ENCODE data around the gene PFN3. TPM values are rescaled to one million over a fixed set of nuclear protein-coding genes. Genes with fewer than 3 reads are reported as not detected.

Gene PFN3
- total and polyA plus RNA-seq, 2 of the 13 experiments (the other 11 are each of a cell fraction or from before 2014, with no cell fraction given), result not detected

GRCh38 chr5:177440211-177440989 is 39.9 kb upstream of the PFN3 start (continued):
- TF ChIP-seq, protein P1, sequence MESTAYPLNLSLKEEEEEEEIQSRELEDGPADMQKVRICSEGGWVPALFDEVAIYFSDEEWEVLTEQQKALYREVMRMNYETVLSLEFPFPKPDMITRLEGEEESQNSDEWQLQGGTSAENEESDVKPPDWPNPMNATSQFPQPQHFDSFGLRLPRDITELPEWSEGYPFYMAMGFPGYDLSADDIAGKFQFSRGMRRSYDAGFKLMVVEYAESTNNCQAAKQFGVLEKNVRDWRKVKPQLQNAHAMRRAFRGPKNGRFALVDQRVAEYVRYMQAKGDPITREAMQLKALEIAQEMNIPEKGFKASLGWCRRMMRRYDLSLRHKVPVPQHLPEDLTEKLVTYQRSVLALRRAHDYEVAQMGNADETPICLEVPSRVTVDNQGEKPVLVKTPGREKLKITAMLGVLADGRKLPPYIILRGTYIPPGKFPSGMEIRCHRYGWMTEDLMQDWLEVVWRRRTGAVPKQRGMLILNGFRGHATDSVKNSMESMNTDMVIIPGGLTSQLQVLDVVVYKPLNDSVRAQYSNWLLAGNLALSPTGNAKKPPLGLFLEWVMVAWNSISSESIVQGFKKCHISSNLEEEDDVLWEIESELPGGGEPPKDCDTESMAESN (CRISPR knock-in tag; conservative IDR thresholded peaks at IDR 0.05), result no peak

DNA sequence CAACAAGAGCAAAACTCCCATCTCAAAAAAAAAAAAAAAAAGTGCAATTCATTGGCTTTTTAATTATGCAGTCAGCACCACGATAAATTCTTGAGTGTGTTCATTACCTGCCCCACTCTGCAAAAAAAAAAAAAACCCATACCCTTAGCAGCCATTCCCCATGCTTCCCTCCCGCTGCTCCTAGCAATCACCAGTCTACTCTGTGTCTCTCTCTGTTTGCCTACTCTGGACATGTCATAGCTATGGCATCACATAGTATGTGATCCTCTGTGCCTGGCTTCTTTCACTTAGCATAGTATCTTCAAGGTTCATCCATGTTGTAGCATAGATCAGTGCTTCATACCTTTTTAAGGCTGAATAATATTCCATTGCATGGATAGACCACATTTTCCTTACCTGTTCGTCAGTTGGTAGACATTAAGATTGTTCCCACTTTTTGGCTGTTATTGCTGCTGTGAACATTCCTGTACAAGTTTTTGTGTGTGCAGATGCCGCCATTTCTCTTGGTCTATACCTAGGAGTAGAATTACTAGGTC is 39.1 kb upstream of the PFN3 start:
- Histone ChIP-seq H3K36me3 (replicated peaks in 1 of 2; ENCODE audit: control insufficient read depth in 1 of 2, insufficient read depth in 2 of 2, low read length in 2 of 2) (peaks cover 8 to 17% of the 10 kb centered on the region in 2 experiments; a peak in 4 of 5 replicates), H3K27me3 (ENCODE audit: control insufficient read depth in 1 of 2, insufficient read depth in 2 of 2, low read length in 2 of 2) (no peaks in the 10 kb centered on the region), H4K20me1 (ENCODE audit: insufficient read depth, low read length) (peaks cover under 1% of the 10 kb centered on the region; the same call in 1 of the 2 replicates), H3K4me2 (ENCODE audit: low read depth, low read length) (no peak overlapping the region), H3K27ac (ENCODE audit: extremely low read length, insufficient read depth, low read length) (no peak overlapping the region), H3K4me3 (replicated peaks in 1 of 3; ENCODE audit: insufficient read depth in 1 of 3, low read depth in 2 of 3, low read length in 3 of 3) (no peak overlapping the region), H3K79me2 (ENCODE audit: insufficient read depth, low read length) (no peaks in the 10 kb centered on the region), H2AFZ (ENCODE audit: low read length) (no peak overlapping the region), H3K9ac (ENCODE audit: insufficient read depth, low read depth, low read length) (no peak overlapping the region), H3K9me3 (ENCODE audit: low read length) (no peaks in the 10 kb centered on the region), H3K4me1 (ENCODE audit: insufficient read depth, low read length) (peaks cover 30% of the 10 kb centered on the region)
- CTCF ChIA-PET (ENCODE audit: low intra/inter-chr PET ratio, low total read pairs), result no interaction called here
- in situ Hi-C loops (cut with HindIII; ENCODE audit: extremely low pct_ligation_motif_present, low pct_unique_long_range_greater_than_20kb), result no loop called here
- POLR2A ChIA-PET, result interaction anchor here (0.8 kb wide), 1 partner anchor 8 kb away, joined by 3 read pairs; no protein-coding TSS in a partner anchor
- no peak for TF ChIP-seq NKX3-1 (CRISPR knock-in tag; IDR thresholded peaks at IDR 0.05)
- TF ChIP-seq, protein P2, sequence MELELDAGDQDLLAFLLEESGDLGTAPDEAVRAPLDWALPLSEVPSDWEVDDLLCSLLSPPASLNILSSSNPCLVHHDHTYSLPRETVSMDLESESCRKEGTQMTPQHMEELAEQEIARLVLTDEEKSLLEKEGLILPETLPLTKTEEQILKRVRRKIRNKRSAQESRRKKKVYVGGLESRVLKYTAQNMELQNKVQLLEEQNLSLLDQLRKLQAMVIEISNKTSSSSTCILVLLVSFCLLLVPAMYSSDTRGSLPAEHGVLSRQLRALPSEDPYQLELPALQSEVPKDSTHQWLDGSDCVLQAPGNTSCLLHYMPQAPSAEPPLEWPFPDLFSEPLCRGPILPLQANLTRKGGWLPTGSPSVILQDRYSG (CRISPR knock-in tag; IDR thresholded peaks at IDR 0.05), result no peak
- no peak for TF ChIP-seq YY1 (IDR thresholded peaks at IDR 0.05; ENCODE audit: insufficient read depth, insufficient replicate concordance, low read depth, low read length)
- TF ChIP-seq, protein P3, sequence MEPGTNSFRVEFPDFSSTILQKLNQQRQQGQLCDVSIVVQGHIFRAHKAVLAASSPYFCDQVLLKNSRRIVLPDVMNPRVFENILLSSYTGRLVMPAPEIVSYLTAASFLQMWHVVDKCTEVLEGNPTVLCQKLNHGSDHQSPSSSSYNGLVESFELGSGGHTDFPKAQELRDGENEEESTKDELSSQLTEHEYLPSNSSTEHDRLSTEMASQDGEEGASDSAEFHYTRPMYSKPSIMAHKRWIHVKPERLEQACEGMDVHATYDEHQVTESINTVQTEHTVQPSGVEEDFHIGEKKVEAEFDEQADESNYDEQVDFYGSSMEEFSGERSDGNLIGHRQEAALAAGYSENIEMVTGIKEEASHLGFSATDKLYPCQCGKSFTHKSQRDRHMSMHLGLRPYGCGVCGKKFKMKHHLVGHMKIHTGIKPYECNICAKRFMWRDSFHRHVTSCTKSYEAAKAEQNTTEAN (CRISPR knock-in tag; conservative IDR thresholded peaks at IDR 0.05), result no peak
- TF ChIP-seq ZNF12 (CRISPR knock-in tag; IDR thresholded peaks at IDR 0.05), result 0 out of 2 replicates have a peak, but pooled peaks have one; percentile 53
- TF ChIP-seq, protein P4, sequence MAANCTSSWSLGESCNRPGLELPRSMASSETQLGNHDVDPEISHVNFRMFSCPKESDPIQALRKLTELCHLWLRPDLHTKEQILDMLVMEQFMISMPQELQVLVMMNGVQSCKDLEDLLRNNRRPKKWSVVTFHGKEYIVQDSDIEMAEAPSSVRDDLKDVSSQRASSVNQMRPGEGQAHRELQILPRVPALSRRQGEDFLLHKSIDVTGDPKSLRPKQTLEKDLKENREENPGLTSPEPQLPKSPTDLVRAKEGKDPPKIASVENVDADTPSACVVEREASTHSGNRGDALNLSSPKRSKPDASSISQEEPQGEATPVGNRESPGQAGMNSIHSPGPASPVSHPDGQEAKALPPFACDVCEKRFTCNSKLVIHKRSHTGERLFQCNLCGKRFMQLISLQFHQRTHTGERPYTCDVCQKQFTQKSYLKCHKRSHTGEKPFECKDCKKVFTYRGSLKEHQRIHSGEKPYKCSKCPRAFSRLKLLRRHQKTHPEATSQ (CRISPR knock-in tag; IDR thresholded peaks at IDR 0.05; ENCODE audit: borderline replicate concordance), result no peak
- TF ChIP-seq, protein P5, sequence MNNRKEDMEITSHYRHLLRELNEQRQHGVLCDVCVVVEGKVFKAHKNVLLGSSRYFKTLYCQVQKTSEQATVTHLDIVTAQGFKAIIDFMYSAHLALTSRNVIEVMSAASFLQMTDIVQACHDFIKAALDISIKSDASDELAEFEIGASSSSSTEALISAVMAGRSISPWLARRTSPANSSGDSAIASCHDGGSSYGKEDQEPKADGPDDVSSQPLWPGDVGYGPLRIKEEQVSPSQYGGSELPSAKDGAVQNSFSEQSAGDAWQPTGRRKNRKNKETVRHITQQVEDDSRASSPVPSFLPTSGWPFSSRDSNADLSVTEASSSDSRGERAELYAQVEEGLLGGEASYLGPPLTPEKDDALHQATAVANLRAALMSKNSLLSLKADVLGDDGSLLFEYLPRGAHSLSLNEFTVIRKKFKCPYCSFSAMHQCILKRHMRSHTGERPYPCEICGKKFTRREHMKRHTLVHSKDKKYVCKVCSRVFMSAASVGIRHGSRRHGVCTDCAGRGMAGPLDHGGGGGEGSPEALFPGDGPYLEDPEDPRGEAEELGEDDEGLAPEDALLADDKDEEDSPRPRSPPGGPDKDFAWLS (CRISPR knock-in tag; IDR thresholded peaks at IDR 0.05; ENCODE audit: borderline replicate concordance), result no peak
- no peak for TF ChIP-seq KAT7 (CRISPR knock-in tag; IDR thresholded peaks at IDR 0.05; ENCODE audit: borderline replicate concordance)
- peak; percentile 64 for TF ChIP-seq RBM22 (optimal IDR thresholded peaks at IDR 0.05; ENCODE audit: low read length)
- DNase-seq (ENCODE audit: low spot score) (no peak), FAIRE-seq (no peak), ATAC-seq (no peak)
- BruUV-seq (replicated peaks), result no TSS peak
- WGBS (ENCODE audit: low lambda C conversion rate), result 99% methylated on average over 4 of the region's 4 CpGs
- intact Hi-C loops (cut with micrococcal nuclease; ENCODE audit: unreplicated experiment), result no loop called here

Data from HepG2 (cell line).